ENCODE measurements around the gene GALT.

GALT gene

DNA sequence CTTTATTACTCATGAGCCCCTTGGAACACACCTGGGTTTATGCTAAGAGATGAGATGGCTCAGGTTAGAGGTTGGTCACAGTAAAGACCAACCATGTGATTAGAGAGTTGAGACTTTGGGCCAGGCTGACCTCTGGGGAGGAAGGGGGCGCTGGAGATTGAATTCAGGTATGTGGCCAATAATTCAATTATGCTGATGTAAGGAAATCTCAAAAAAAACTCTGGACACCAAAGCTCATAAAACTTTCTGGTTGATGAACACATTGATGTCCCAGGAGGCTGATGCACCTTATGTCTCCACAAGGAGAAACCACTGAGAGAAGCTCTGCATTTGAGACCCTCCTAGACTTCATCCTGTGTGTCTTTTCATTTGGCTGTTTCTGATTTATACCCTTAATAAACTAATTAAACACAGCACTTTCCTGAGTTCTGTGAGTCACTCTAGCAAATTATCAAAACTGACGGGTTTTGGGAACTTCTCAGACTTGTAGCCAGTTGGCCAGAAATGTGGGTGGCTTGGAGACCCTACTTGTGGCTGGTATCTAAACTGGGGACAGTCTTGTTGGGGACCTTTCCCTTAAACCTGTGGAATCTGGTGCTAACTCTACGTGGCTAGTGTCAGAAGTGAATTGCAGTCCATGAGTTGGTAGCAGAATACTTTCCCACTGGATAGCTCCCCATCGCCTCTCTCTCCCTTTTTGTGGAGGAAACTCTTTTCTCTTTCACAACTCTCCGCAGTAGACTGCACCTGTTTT is 23.5 kb downstream of the GALT start:
- DNase-seq: peak in 1 of 10 donors; percentile 22
- intact Hi-C loops (cut with DNase I): no loop called here

DNA sequence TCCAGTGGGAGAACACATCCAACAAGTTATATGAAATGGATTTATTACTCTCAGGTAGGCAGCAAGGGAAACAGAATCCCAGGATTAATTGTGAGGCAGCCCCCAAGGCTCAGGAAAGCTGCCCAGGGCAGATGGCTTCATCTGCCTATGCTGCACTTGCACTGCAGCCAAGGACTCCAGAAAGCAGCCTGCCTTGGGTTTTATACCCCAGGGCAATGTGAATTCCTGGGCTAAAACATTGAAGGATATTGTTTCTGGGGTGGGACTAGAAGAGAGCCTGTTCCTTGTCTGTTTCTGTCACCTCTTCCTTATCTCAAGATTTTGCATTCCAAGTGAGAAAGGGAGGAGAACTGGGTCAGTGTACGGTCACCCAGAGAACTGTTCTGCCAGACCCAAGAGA is 24.8 kb downstream of the GALT start:
- intact Hi-C loops (cut with DNase I): no loop called here
- DNase-seq: peak in 1 of 10 donors; percentile 9

DNA sequence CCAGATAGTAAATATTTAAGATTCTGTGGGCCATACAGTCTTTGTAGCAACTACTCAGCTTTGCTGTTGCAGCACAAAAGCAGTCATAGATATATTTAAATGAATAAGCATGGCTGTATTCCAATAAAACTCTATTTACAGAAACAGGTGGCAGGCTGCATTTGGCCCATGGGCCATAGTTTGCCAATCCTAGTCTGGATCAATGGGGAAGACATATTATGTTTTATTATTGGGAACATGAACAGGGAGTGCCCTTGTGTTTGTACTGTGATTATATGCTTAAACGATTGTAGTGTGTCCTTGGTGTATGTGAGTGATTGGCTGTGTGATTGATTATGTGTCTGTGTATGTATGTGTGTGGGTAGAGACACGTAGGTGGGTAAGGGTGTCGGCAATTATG is 28.0 kb downstream of the GALT start:
- DNase-seq: no peak
- intact Hi-C loops (cut with DNase I): no loop called here

DNA sequence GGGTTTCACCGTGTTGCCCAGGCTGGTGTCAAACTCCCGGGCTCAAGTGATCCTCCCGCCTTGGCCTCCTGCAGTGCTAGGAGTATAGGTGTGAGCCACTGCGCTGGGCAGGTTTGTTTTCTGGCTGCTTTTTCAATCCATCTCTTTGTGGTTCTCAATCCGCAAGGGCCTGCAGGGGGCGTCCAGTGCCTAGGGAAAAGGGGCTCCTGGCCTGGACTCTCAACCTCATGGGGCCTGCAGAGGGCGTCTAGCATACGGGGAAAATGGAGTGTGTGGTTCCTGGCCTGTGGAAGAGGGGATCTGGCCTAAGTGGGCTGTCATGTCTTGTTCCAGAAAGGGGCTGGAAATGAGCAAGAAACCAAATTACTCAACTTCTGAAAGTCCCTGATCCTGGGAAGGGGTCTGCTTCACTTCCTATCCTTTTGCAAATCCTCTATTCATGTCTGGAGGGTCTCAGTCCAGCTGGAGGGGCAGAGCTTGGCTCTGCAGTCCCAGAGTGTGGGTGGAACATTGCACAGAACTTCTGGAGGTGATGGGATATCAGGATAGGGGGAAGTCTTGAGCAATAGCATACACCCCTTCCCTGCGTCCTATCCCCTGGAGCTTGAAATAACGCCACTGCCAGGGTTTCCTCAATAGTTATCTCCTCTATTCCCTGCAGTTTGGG is 28.7 kb downstream of the GALT start:
- intact Hi-C loops (cut with DNase I): no loop called here
- peak in 7 of 10 donors; percentile 35 to 92 (median 48) for DNase-seq

DNA sequence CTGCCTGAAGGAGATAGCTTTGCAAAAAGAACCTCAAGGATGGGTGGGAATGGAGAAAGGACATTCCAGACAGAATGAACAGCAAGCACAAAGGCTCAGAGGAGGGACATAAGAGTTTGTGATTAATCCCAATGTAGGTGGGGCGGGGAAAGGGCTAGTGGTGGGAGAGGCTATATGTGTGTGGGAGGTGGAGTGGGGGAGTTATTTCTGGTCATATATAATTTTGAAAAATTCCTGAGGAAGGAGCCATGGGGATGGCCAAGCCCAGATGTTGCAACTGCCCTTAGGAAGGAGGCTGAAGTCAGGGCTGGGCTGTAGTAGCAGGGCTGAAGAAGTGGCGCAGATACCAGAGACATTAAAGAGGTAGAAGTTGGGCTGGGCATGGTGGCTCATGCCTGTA is 29.4 kb downstream of the GALT start:
- no peak for DNase-seq
- intact Hi-C loops (cut with DNase I): no loop called here

DNA sequence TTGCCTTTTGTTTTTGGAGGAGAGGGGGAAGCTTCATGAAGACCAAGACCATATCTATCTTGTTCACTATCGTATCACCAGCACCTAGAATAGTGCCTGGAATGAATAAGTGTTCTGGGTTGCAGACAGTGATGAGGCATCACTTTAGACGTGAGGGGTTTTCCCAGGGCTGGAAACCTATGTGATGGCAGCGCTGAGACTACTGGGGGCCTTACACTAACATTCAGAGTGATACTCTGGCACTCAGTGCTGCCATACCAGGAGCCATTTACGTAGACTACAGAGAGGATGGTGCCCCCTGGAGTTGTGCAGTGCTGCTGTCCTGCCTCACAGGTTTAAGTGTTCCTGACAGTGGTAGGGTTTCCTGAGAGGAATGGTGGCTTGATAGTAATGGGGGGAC is 37.7 kb downstream of the GALT start:
- no peak for DNase-seq
- intact Hi-C loops (cut with DNase I): no loop called here

DNA sequence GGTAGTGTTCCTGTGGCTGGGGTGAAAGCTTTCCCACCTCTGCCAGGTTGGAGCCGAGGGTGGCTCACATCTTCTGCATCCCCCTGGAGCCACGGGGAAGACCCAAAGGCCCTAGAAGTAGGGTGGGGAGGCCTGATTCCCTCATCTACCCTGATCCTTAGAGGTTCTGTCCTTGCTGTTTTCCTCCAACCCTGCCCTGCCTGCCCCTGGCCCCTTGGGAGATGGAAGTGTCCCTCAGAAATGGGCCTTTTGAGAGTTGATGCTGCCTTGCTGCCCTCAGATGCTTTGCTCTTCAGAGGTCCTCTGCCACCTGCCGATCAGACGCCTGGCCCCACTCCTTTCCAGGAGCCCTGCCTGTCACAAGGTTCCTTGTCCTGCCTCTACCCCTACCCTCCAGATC is 38.3 kb downstream of the GALT start:
- DNase-seq: peak in 1 of 10 donors; percentile 33
- intact Hi-C loops (cut with DNase I): no loop called here

DNA sequence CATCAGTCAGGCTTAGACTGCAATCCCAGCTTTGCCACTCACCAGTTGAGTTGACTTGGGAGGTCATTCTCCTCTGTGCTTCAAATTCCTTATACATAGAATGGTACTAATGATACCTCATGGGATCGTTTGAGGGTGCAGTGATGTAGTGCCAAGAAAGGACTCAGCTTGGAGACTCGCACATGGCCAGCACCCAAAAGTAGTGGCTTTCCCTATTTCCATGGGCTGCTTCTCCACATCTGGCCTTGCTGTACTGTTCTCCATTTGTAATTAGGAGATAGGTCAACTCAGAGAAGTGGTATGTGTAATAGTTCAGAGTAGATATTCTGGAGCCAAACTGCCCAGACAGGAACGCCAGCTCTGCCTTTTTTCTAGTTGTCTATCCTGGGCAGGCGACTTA is 39.1 kb downstream of the GALT start:
- DNase-seq: no peak
- intact Hi-C loops (cut with DNase I): no loop called here

DNA sequence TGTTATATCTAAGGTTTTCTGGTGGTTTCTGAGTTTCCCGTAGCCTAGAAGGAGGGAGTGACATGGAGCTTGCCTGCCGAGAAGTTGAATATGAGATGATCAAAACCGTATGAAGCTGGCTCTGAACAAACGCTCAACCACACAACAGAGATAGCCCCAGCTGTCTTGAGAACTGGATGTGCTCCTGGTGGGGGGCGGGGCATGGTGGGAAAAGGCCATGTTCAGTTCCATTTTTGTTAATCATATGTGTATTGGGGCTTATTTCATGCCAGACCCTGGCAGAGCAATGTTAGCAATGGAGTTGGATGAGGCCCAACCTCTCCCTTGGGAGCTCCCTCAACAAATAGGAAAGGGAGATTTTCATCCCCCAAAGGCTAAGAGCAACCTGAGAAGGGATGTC is 39.8 kb downstream of the GALT start:
- intact Hi-C loops (cut with DNase I): no loop called here
- DNase-seq: no peak

DNA sequence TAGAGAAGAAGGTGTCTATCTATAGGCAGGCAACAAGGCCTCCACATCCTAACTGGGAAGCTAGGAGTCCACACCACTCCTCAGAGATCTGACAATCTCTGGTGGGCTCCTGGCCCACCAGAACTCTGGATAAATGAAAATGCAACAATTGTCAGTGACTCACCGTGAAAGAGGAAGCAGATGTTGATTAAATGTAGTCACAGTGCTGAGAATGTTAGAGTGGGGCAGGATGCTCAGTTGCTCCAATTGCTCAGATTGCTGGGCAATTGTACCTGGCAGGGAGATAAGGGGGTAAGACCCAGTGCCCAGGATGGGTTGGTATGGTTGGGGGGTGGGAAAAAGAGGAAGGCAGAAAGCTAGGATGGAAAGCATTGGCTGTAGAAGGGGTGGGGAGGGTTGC is 40.3 kb downstream of the GALT start:
- DNase-seq: no peak
- intact Hi-C loops (cut with DNase I): no loop called here

DNA sequence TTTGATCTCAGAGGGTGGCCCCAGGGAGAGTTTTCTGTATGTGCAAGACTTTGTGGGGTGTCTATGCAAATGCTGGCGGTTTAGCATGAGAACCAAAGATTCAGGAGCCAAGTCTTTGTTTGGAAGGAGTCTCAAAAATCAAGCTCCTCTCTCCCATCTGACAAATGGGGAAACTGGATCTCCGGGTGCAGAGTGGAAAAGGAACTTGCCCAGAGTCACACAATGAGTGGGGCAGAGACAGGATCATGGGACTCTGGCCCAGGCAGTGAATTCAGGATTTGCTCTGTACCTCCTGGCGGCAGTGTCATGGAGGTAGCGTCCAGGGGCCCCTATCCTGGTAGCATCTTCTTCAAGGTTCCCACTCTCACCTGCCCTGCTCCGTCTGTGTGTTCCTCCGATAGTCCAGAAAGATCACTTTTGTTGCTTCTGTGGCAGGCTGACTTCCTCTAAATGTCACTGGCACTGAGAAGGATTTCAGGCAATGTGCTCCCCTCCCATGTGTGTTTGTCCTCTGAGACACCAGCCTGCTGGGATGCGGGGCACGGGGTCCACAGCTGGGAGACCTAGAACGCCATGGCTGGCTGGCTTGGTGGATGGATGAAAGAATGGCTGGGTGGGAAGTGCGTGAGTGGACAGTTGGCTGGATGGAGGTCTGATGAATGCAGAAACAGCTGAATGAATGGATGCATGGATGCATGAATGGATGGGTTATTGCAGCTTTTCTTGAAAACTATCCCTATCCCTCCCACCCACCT is 41.0 kb downstream of the GALT start:
- intact Hi-C loops (cut with DNase I): no loop called here
- DNase-seq: peak in 1 of 10 donors; percentile 61

DNA sequence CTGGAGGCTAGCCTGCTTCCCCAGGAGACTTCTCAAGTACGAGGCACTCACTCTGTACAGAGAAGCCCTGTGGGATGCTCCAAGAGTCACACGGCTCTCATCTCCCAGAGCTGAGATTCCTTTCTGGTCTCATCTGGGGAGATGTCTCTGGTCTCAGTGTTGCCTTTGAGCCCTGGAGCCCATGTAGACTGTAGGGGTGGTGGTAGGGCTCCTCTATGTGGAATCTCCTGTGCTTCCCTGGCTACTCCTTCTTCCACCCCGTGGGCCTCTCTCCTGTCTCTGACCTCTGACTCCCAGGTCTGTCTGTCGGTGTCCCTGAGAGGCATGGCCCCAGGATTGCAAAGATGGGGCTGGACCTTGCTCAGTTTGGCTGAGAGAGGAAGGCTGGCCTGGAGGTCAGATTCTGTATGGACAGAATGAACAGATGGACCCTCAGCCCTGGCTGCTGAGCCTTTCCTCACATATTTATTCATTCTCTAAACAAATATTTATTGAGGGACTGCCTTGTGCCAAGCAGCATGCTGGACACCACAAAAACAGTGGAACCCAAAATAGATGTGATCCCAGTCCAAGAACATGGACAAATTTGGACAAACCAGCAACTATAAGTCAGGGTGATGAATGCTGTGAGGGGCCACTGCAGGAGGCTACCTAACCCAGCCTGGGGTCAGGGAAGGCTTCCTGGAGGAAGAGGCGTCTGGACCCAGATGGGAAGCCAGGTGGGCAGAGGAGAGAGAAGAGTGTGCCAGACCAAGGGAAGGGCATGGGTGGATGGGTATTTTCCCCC is 42.0 kb downstream of the GALT start:
- intact Hi-C loops (cut with DNase I): no loop called here
- DNase-seq: no peak

DNA sequence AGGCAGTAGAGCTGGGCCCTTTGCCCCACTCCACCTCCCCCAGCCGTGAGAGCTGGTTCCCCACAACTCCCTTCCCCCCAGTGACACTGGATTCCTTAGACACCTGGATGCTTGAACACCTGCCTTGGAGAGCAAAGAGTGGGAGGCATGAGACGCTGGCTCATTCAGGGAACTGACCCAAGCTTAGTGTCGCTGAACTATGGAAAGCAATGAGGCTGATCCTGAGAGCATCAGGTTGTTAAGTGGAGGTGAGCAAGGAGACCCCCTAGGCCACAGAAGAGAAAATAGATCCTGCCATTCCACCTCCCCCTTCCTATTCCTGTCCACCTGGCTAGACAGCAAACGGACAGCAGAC is 42.6 kb downstream of the GALT start:
- intact Hi-C loops (cut with DNase I): no loop called here
- no peak for DNase-seq

DNA sequence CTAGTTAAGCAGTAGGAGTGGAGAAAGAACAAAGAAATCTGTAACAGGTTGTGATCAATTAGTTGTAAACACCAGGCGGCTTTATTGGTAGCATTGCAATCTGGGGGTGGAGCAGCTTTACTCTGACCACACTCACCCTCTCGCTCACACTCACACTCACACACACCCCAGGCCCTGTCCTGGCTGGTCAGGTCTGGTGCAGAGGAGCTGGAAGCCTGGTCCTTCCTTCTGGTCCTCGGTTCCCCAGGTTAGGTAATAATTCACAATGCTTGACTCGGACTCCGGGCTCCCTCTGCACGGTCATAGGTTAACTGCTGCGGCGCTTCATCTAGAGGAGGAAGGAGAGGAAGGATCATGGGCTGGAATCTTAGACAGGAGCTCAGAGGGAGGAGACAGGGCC is 43.0 kb downstream of the GALT start:
- intact Hi-C loops (cut with DNase I): no loop called here
- no peak for DNase-seq

DNA sequence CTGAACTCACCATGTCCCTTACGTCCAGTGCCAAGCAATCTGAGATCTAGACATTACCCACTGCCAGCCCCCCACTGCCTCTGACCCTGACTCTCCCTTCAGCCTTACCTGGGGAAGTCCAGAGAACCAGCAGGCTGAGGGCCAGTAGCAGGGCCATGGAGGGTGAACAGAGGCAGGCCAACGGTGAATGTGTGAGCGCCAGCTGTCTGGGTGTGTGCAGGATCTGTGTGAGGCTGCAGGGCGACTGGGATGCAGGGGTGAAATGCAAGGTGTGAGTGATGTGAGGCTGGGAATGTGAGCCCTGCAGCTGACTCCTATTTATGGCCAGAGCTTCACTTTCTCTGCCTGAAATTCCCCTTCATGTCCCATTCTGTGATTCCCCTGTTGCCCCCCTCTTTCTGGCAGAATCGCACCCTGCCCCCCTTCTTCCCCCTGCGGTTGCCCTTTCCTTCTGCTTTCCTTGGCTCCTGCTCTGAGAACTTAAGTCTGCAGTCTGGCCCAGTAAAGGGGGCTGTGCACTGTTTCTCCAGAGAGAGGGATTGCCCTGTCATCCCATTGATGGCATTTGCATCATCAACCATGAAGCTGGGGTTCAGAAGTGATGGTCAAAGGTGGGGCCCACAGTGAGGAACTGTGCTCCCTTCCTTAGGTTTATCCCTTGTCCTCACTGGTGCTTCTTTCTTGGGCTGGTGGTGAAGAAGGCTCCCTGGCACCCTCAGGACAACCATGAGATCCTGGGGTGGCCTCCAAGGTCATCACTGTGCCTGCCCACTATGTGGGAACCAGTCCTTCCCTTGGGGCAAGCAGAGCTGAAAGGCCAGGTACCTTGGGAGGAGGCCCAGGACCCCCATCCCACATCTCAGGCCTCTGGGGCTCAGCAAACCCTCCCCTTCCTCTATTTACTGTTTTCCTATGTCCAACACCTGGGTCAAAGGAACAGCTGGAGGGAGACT is 44.8 kb downstream of the GALT start, which contains the start of gene CCL19:
Gene CCL19, minus strand, starts transcription at position 294 of the 953 bp plus-strand sequence. Its CDS starts 137 bp downstream, at position 157.
- no peak for DNase-seq
- intact Hi-C loops (cut with DNase I): no loop called here

DNA sequence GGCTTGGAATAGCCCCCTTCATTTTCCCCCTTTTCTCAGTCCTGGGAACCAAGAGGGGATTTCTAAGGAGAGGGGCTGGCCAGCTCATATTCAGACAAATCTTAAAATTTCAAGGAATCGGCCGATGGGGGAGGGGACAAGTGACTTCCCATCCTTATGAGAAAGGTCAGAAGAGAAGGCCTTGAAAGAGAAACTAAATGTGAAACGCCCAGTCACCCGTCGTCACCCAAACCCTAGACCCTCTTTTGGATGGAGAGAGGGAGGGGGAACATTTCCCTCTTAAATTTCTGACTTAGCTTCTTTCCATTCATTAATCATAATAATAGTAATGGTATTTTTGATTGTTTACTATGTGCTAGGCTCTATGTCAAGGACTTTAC is 45.5 kb downstream of the GALT start:
- DNase-seq: no peak
- intact Hi-C loops (cut with DNase I): no loop called here

DNA sequence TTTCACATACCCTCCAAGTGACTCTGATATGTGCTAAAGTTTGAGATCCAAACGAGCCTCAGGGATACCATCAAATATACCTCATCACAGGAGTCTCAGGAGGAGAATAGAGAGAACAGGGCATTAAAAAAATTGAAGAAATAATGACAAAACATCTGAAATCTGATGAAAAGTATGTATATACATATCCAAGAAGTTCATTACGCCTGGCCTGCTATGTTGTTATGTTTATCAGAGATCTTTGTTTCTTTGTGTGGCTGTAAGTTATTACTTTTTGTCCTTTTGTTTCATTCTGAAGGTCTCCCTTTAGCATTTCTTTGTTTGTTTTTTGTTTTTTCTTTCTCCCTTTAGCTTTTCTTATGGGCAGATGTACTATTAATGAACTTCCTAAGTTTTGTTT is 47.1 kb downstream of the GALT start:
- DNase-seq: no peak
- intact Hi-C loops (cut with DNase I): no loop called here

DNA sequence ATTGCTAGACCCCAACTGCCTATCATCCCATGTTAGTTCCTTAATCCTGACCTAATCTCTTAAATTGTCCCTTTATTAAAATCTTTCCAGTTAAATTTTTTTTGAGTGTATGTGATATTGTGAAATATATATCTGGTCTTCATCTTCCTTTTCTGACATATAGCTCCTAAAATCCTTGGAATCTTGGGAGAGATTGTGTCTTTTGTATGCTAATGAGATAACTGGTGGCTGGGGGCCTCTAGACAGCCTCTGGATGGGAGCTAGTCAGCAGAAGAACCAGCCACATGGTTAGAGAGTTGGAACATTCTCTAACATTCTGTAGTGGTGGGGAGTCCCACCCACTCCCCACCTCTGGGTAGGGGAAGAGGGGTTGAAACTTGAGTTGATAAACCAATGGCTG is 48.3 kb downstream of the GALT start:
- intact Hi-C loops (cut with DNase I): no loop called here
- no peak for DNase-seq

Measured in posterior cingulate gyrus (tissue), 11 donors.